C4-2B (cell line): Measurements from ENCODE around the gene COL28A1.

ENCODE experiments used
- ZFX ChIP-seq: fragments of 450-650 bp; IDR thresholded peaks from 2 replicates; pipeline ENCODE4 v1.6.1; 2017
- TF ChIP-seq, protein P1 (sequence below): fragments of 450-650 bp; conservative IDR thresholded peaks from 2 replicates; pipeline ENCODE4 v1.5.1; 2017; ENCODE audit warnings: mild to moderate bottlenecking

GRCh38 chr7:7504910-7505704 is 30.6 kb downstream of the COL28A1 start:
- TF ChIP-seq, protein P1, sequence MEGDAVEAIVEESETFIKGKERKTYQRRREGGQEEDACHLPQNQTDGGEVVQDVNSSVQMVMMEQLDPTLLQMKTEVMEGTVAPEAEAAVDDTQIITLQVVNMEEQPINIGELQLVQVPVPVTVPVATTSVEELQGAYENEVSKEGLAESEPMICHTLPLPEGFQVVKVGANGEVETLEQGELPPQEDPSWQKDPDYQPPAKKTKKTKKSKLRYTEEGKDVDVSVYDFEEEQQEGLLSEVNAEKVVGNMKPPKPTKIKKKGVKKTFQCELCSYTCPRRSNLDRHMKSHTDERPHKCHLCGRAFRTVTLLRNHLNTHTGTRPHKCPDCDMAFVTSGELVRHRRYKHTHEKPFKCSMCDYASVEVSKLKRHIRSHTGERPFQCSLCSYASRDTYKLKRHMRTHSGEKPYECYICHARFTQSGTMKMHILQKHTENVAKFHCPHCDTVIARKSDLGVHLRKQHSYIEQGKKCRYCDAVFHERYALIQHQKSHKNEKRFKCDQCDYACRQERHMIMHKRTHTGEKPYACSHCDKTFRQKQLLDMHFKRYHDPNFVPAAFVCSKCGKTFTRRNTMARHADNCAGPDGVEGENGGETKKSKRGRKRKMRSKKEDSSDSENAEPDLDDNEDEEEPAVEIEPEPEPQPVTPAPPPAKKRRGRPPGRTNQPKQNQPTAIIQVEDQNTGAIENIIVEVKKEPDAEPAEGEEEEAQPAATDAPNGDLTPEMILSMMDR, result no peak
- no peak for TF ChIP-seq ZFX
